GM19463 (cell line): ENCODE results near the gene MEGF6.

Source experiments
- ATAC-seq: cut with Tn5 transposase; IDR thresholded peaks from one replicate; pipeline ENCODE4 v1.9.1; 2021; ENCODE audit warnings: mild to moderate bottlenecking, moderate library complexity; ENCODE audit not compliant: unreplicated experiment

The MEGF6 gene

DNA sequence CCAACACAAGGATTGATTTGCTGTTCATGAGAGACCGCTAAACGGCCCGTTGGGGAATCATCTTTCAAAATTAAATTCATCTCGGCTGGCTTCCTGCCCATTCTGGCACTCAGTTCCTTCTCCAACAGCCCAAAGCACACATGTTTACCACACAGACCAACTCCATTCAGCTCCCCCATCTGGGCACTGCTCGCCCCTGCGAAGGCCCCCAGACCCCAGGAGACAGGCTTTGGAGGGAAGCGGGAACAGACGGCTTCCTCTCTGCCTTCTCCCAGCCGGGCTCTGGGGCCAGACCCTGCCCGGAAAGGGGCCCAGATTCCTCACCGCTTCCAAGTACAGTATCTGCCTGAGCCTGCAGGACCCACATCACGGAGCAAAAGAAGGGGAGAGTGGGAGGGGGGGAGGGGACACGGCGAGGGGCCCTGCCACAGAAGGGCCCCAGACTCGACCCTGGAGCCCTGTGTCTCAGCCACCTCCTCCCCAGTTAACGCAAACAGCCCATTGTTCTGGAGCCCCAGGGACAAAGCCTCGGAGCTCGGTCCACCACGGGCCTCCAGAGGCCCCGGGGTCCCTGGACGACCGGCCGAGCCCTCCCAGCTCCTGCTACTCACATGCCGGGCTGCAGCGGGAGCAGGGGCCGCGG, 660 bp downstream of the MEGF6 start:
- ATAC-seq = no peak

DNA sequence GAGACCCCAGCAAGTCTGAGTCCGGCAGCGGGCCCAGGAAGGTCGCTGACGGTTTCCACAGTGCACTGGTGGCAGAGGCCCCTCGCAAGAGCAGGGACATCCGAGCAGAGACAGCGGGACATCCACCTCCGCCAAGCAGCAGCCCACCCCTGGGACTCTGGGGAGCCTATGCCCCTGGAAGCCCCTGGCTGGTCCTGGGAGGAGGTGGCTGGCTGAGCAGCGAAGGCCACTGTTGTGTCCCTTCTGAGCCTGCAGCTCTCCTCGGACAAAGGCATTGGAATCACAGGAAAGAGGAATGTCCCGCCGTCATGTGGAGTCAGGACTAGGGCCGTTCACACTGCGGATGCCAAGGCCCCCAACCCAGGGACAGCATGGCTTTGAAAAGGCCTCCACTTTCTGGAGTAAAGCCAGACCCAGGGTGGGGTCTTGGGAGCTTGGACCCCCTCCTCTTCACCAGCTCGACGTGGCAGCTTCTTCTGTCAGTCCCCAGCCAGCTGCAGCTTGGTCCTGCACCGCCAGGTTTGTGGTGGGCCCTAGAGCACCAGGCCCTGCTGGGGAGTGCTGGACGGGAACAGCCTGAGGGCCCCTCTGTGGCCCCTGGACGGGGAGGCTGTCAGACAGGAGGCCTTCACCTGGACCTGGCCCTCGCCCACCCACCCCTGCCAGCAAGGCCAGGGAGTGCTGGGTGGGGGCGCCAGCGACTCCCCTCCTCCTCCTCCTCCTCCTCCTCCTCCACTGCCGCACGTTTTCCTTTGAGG, 1.4 kb downstream of the MEGF6 start:
- ATAC-seq = no peak

DNA sequence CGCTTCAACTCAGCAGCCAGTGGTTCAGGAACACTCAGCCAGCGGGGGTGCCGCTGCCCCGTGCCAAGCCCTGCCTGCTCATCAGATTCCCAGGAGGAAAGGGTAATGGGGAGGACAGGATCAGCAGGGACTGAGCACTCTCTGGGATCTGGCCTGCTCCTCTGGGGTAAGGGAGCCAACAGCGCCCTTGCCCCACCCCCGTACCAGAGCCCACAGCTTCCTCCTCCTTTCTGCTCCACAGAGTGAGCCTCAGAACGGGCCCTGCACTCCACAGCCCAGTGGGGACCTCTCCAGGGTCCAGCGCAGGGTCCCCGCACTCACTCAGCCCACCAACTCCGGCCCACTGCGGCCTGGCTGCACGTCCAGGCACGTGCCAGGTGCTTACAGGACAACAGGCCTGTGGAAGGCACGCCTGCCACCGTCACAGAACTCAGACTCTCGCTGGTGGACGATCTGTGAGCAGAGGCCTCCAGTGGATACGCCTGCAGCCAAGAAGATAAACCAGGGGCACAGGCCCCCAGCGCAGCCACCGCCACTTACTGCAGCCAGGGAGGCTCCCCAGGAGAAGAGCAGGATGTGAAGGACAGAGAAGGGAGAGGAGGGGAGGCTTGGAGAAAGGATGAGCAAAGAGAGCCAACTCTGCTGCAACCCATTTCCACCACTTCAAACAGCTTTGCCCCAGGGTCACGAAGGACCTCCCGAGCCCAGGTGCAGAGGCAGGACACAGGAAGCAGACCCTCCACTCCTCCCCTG, 2.1 kb downstream of the MEGF6 start:
- ATAC-seq = no peak

DNA sequence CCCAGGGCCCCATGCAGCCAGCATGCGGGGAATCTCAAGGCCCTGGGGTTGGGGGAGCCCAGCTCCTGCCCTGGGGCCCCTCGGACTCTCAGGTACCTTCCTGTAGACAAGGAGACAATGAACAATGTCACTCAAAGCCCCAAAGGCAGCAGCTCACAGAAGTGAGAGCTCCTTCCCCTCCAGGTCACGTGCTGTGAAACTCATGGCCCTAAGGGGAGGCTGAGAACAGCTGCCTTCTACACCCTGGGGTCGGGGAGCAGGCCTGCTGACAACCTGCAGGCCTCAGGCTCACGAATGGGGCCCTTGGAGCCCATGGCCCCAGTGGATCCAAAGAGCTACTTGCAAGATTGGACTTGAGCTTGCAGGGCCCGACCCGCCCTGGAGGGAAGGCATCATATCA, 3.2 kb downstream of the MEGF6 start:
- ATAC-seq = no peak

DNA sequence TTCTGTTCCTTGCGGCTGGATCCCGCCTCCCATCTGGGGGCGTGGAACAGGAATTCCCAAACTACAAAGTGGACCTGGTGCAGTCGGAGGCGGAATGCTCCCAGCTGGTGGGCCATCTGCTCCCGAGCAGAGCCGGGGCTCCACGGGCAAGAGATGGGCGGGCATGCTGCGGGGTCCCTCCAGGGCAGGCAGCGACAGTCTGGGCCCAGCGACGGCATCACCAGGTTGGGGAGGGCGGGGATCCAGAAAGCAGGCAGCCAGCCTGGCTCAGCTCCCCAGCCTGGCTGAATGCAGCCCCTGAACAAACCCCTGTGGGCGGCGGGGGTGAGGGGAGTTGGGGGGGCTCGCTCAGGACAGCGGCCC, 3.6 kb downstream of the MEGF6 start:
- ATAC-seq = no peak

DNA sequence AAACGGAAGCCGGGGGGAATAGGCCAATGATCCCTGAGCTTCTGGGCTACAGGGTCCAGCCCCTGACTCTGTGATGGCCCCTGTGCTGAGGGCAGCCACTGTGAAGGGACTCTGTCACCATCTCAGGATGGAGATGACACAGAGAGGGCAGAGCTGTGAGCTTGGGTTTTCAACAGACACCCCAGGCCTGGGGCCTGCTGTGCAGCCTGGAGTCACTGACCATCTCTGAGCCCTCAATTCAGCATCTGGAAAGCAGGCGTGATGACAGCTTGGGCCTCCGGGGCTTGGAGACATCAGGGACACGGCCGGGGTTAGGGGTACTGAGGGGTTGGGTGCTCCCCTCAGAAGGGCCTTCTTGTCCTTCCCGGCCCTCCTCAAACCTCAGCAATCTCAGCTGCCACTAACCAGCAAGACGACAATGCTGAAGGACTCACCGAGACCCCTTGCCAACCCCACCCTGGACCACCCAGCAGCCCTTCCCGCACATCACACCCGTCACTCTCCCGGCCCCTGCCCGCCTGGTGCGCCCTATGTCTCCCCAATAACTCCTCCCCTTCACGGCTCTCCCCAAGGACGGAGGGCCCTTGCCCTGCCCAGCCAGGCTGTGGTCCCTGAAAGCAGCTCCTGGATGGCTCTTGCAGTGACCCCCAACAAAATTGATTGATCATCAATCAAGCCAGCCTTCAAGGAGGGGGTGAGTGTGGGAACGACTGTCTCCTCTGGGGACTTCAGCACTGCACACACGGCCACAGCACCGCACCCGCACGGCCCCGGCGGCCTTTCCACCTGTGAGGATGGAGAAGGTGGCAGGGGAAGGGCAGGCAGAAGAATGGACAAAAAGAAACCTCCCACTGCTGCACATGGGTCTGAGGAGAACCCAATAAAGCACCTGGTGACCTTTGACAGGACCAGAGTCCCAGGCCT, 4.3 kb downstream of the MEGF6 start:
- no peak for ATAC-seq

DNA sequence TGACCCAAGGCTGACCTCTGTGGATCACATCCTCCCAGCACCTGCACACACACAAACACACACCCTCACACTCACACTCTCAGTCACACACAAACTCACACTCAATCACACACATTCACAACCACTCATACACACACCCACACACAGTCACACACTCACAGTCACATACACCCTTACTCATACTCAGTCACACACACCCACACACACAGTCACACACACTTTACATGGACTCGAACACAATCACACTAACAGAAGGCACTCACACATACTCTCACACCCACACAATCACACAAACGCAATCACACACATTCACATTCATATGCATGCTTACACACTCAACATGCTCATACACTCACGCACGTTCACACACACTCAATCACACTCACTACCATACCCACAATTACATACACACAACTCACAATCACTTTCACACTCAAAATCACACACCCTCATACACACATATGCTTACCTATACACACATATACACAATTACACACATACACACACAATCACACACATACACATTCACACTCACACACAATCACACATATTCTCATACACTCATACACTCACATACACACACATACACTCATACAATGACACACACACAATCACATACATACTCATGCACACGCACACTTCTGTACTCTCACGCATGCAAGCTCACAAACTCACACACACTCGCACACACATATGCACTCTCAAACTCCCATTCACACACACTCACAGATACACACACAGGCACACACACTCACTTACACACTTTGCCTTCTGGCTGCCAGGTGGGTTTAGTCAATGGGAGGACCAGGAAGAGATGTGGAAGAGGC, 6.1 kb downstream of the MEGF6 start:
- ATAC-seq = no peak

DNA sequence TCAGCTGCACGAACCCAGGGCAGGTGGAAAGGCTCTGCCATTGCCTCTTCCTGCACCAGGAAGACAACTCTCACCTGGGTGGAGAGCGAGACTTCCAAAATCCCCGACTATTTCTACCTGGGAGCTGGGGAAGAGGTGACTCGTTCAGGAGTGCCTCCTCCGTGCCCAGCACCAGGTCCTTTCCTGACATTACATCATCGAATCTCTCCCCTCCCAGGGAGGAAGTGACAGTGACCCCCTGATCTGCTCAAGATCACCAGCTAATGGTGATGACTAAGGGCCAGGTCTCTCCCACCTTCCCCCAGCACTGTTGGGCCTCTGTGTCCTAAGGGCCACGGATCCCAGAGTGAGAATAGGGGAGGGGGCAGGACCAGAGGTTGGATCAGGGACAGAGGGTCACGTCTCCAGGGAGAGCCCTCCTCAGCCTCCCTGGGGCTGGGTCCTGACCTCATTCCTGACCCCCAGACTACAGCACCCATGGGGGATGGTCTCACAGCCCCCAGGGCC, 6.8 kb downstream of the MEGF6 start:
- ATAC-seq = no peak

DNA sequence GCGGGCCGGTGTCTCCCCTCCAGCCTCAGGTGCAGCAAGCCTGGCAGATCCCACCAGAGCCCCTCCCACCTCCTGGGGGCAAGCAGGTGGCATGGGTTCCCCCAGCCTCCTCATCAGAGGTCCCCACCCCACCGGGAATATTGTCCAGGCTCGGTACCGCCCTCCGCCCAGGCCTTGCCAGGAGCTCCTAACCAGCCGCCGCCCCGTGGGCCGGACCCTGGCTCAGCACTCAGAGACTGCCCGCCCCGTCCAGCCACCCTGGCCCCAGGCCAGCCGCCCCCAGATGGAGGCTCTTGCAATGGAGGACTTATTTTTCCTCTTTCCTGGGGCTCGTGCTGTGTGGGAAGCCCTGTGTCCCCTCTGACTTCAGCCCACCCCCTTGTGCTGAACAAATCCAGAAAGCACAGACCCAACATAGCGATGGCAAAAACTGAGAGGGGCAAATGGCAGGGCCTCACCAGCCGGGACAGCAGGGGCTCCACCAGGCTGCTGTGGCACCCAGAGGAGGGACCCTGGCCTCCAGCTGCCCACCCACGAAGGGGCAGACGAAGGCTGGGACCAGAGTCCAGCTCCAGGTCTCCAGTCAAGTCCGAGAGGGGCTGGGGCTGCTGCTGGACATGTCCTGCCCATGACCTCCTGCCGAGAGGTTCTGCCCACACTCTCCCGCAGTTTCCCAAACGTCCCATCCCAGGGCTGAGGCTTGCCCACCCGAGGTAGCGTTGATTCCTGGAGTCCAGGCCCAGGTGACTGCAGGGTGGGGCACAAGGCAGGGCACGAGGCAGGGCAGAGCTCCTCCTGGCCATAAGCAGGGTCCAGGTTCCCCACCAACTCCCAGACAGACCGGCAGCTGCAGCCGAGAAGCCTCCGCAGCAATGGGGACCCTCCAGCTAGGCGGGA, 7.5 kb downstream of the MEGF6 start:
- no peak for ATAC-seq

DNA sequence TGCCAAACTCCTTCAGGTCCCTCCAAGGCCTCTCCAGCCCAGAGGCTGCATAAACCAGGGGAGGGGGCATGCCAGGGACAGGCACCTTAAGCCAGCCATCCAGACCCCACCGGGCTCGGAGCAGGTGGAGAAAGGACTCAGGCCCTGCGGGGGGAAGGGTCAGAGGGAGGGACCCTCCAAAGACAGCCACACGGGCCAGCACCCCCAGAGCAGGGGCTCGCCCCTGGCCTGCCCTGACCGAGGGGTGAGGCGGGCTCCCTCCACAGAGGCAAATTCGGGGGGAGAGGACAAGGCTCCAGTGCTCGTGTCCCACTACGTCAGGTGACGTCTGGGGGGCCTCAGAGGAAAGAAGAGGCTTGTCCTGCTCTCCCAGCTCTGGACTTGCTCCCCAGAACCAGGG, 8.2 kb downstream of the MEGF6 start:
- ATAC-seq = no peak

DNA sequence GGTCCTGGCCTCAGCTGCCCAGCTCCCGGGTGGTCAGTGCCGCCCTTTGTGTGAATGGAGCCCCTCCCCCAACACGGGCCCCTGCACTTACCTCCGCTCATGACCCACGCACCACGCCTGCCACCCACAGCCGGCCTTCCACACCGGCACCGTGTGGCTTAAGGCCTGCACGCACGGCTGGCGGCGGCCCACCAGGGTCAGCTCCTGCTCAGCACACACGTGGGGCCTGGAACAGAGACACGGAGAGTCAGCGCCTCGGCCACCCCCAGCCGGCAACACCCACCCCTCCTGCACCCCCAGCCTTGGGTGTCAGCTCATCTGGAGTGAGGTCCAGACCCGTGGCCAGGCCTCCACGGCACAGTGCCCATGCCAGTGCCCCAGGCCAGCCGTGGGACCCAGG, 8.9 kb downstream of the MEGF6 start:
- no peak for ATAC-seq

DNA sequence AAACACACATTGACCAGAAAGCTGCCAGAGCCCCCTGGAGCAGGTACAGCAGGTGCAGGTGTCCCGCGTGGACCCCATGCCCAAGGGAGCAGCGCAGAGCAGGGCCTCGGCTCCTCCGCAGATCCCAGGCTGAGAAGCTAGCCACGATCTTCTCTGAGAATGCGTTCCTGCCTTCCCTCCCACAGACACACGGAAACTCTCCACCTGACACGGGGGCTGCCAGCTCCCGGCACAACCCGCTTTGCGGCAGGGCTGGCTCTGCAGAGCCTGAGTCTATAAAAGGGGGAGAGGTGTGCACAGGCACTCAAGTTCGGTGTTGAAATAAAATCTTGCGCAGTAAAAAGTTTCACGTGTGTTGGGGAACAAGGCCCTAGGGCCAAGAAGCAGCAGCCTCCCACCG, 9.6 kb downstream of the MEGF6 start:
- ATAC-seq = no peak

DNA sequence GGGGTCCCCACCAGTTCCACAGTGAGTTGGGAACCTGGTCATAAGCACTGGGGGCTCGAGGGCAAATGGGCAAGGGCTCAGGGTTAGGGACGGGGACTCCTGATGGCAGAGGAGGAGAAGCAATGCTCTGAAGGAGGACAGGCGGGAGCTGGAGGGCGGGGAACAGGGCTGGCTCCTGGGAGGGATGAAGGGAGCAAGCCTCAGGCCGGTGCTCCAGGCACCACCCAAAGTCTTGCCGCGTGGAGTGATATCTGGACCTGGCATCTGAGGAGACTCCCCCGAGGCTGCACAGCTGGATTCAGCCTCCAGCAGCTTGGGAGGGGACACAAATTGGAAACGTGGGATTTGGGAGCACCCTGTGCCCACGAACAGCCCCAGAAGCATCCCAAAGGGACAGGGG, 11.0 kb downstream of the MEGF6 start:
- no peak for ATAC-seq

DNA sequence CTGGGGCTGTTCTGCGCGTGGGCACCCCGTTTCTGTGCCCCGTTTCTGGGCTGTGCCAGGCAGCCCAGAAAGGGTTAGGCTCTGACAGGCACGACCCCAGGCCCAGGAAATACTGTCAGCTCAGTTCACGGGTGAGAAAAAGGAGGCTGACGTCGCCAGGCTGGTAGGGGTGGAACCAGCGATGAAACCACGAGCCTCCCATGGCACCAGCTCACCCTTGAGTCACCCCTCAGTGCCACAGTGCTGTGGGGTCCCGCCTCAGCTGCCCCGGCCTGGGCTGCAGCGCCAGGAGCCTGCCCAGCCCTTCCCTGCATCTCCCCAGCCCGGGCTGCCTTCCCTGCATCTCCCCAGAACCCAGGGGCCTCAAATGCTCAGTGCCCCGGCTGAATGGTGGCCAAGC, 11.5 kb downstream of the MEGF6 start:
- ATAC-seq = no peak

DNA sequence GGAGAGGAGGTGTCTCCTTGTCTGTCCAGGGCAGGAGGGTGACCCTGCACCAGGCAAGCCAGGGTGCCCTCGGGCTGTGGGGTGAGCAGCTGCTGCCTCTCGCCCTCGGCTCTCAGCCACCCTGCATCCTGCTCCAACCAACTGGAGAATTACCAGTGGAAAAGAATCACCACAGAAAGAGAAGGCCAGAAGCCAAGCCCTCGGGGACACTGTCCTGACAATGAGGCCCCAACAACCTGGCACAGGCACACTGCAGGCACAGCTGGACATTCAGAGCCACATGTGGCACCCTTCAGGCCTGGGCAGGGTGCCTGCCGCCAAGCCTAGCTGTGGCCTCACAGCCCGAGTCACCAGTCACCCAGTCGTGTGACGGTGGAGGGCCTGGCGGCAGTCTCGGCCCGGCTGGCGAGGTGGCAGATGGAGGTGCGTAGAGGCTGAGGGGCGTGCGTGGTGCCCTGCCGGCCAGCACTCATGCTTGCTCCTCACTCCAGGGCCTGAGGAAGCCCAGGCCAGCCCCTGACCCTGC, 12.0 kb downstream of the MEGF6 start:
- no peak for ATAC-seq

DNA sequence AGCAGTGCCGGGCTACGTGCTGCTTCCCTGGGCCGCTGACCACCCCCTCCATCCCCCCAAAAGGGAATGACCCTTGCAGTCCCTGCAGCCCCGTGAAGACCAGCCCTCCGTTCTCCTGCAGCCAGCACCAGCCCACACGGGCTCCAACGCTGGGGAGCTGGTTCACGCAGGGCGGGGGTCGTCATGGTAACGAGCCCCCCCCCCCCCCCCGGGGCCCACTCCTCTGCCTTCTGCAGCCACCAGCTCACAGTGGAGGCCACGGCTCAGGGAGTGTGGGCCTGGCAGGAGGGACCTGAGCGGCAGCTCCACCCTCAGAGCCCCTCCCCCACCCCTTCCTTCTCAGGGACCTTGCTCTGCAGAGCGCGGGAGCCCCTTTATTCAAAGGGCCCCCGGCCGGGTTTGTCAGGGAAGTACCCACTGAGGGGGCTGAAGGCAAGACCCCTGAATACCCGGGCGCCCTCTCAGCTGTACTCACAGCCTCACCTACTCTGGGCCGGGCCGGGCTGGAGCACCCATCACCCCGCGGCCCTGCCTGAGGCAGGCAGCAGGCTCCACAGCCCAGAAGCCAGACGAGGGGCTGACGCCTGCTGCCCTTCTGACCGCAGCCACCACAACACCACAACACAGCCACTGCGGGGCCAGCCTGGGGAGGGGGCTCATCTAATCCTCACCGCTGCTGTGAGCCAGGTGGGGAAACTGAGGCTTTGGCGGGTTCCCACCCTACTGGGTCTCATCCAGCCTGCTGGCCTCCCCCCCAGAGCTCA, 12.6 kb downstream of the MEGF6 start:
- ATAC-seq = no peak

DNA sequence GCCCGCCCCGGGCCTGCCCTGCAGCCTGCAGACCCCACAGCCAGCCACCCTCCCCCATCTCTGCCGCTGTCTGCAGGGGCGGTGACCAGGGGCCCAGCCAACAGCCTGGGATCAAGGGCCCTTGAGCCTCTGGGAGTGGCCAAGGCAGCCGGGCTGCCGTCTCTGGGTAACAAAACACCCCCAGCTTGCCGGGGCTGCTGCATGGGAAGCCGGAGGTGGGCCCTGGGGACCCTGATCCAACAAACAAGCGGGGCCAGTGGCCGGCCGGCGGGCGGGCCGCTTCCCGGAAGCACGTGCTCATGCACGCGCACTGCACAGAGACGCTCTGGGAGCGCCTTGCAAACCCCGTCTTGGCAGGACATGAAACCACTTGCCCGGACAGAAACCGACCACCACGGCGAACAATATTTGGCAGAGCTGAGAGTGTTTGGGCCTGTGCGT, 13.2 kb downstream of the MEGF6 start:
- no peak for ATAC-seq

DNA sequence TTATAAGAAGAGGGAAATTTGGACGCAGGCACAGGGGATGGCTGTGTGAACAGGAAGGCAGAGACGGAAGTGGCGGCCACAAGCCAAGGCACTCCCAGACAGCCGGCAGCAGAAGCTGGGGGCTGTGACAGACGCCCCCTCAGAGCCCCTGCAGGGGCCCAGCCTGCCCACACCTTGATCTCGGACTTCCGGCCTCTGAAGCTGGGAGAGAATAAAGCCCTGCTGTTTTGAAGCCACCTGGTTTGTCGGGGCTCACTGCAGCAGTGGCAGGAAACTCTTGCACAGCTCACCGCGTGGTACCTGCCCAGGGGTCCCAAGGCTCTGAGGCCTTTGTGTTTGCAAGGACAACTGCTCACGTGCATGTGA, 13.7 kb downstream of the MEGF6 start:
- no peak for ATAC-seq
